IPS-18a (cell line): Measurements from ENCODE around the gene NCOA3.

Source experiments
- H3K27ac ChIP-seq: one replicate; pipeline ENCODE4 v1.5.1; 2013; ENCODE audit warnings: low read length
- H3K27me3 ChIP-seq: one replicate; pipeline ENCODE4 v1.6.1; 2013; ENCODE audit warnings: mild to moderate bottlenecking, low read length; ENCODE audit not compliant: control insufficient read depth, insufficient read depth
- H3K36me3 ChIP-seq: one replicate; pipeline ENCODE4 v1.6.1; 2013; ENCODE audit warnings: low read depth, low read length; ENCODE audit not compliant: control insufficient read depth
- H3K4me1 ChIP-seq: one replicate; pipeline ENCODE4 v1.6.1; 2013; ENCODE audit warnings: low read depth, low read length; ENCODE audit not compliant: control insufficient read depth
- H3K4me3 ChIP-seq: one replicate; pipeline ENCODE4 v1.5.1; 2013; ENCODE audit warnings: low read length
- H3K9ac ChIP-seq: one replicate; pipeline ENCODE4 v1.6.1; 2013; ENCODE audit warnings: mild to moderate bottlenecking, low read length, moderate library complexity
- H3K9me3 ChIP-seq: one replicate; pipeline ENCODE4 v1.6.1; 2013; ENCODE audit warnings: low read depth, low read length; ENCODE audit not compliant: control insufficient read depth

NCOA3 gene

GRCh38 chr20:47598911-47599744, 97.4 kb downstream of the NCOA3 start:
- H3K9ac ChIP-seq, result no peak overlapping the region
- H3K4me3 ChIP-seq, result no peak overlapping the region
- no peaks in the 10 kb centered on the region for H3K36me3 ChIP-seq
- no peaks in the 10 kb centered on the region for H3K9me3 ChIP-seq
- H3K27me3 ChIP-seq, result no peaks in the 10 kb centered on the region
- H3K4me1 ChIP-seq, result no peaks in the 10 kb centered on the region
- no peak overlapping the region for H3K27ac ChIP-seq

- Histone ChIP-seq H3K4me1 (no peaks in the 10 kb centered on the region), H3K27ac (no peak overlapping the region)
These were observed 99.4 kb downstream of the NCOA3 start for GRCh38 chr20:47600967-47601547.

GRCh38 chr20:47603260-47603659, 101.6 kb downstream of the NCOA3 start:
- no peaks in the 10 kb centered on the region for H3K36me3 ChIP-seq
- no peak overlapping the region for H3K9ac ChIP-seq
- no peak overlapping the region for H3K27ac ChIP-seq
- H3K4me3 ChIP-seq, result no peak overlapping the region
- H3K27me3 ChIP-seq, result no peaks in the 10 kb centered on the region
- H3K9me3 ChIP-seq, result no peaks in the 10 kb centered on the region
- no peaks in the 10 kb centered on the region for H3K4me1 ChIP-seq

More at GRCh38 chr20:47600967-47601547, 99.4 kb downstream of the NCOA3 start:
- Histone ChIP-seq H3K4me3 (no peak overlapping the region), H3K9ac (no peak overlapping the region), H3K27me3 (no peaks in the 10 kb centered on the region), H3K36me3 (no peaks in the 10 kb centered on the region), H3K9me3 (no peaks in the 10 kb centered on the region)

GRCh38 chr20:47605673-47606413, 104.2 kb downstream of the NCOA3 start:
- Histone ChIP-seq H3K9me3 (no peaks in the 10 kb centered on the region), H3K27ac (no peak overlapping the region), H3K27me3 (no peaks in the 10 kb centered on the region), H3K4me1 (no peaks in the 10 kb centered on the region), H3K4me3 (no peak overlapping the region), H3K9ac (no peak overlapping the region), H3K36me3 (no peaks in the 10 kb centered on the region)

- Histone ChIP-seq H3K27me3 (no peaks in the 10 kb centered on the region), H3K36me3 (no peaks in the 10 kb centered on the region), H3K4me1 (no peaks in the 10 kb centered on the region), H3K9me3 (no peaks in the 10 kb centered on the region), H3K27ac (no peak overlapping the region), H3K4me3 (no peak overlapping the region), H3K9ac (no peak overlapping the region)
These were observed 104.8 kb downstream of the NCOA3 start for GRCh38 chr20:47606414-47606982.

GRCh38 chr20:47606983-47607613, 105.4 kb downstream of the NCOA3 start:
- Histone ChIP-seq H3K27ac (no peak overlapping the region), H3K4me3 (no peak overlapping the region), H3K4me1 (no peaks in the 10 kb centered on the region), H3K36me3 (no peaks in the 10 kb centered on the region), H3K9me3 (no peaks in the 10 kb centered on the region), H3K9ac (no peak overlapping the region), H3K27me3 (no peaks in the 10 kb centered on the region)

- Histone ChIP-seq H3K4me1 (no peaks in the 10 kb centered on the region), H3K9me3 (no peaks in the 10 kb centered on the region), H3K36me3 (no peaks in the 10 kb centered on the region), H3K9ac (no peak overlapping the region), H3K27me3 (no peaks in the 10 kb centered on the region), H3K4me3 (no peak overlapping the region), H3K27ac (no peak overlapping the region)
These were observed 107.3 kb downstream of the NCOA3 start for GRCh38 chr20:47609001-47609400.

GRCh38 chr20:47610247-47610944, 108.7 kb downstream of the NCOA3 start:
- H3K27me3 ChIP-seq, result no peaks in the 10 kb centered on the region
- no peak overlapping the region for H3K9ac ChIP-seq
- no peaks in the 10 kb centered on the region for H3K4me1 ChIP-seq
- H3K4me3 ChIP-seq, result no peak overlapping the region
- no peaks in the 10 kb centered on the region for H3K36me3 ChIP-seq
- H3K27ac ChIP-seq, result no peak overlapping the region
- H3K9me3 ChIP-seq, result no peaks in the 10 kb centered on the region

- Histone ChIP-seq H3K36me3 (no peaks in the 10 kb centered on the region), H3K4me3 (no peak overlapping the region), H3K4me1 (no peaks in the 10 kb centered on the region), H3K27ac (no peak overlapping the region), H3K9me3 (no peaks in the 10 kb centered on the region), H3K9ac (no peak overlapping the region), H3K27me3 (no peaks in the 10 kb centered on the region)
These were observed 109.2 kb downstream of the NCOA3 start for GRCh38 chr20:47610945-47611250.

- no peak overlapping the region for H3K27ac ChIP-seq
These were observed 110.1 kb downstream of the NCOA3 start for GRCh38 chr20:47611785-47612184.

GRCh38 chr20:47612670-47613069, 111.0 kb downstream of the NCOA3 start:
- Histone ChIP-seq H3K27me3 (no peaks in the 10 kb centered on the region), H3K9me3 (no peaks in the 10 kb centered on the region), H3K36me3 (no peaks in the 10 kb centered on the region), H3K27ac (peak overlapping the region; percentile 16), H3K4me1 (no peaks in the 10 kb centered on the region), H3K4me3 (no peak overlapping the region), H3K9ac (no peak overlapping the region)

More at GRCh38 chr20:47611785-47612184, 110.1 kb downstream of the NCOA3 start:
- H3K27me3 ChIP-seq, result no peaks in the 10 kb centered on the region
- H3K4me1 ChIP-seq, result no peaks in the 10 kb centered on the region
- H3K9ac ChIP-seq, result no peak overlapping the region
- H3K9me3 ChIP-seq, result no peaks in the 10 kb centered on the region
- no peaks in the 10 kb centered on the region for H3K36me3 ChIP-seq
- no peak overlapping the region for H3K4me3 ChIP-seq
